GM13976 (cell line): ENCODE measurements around the gene HOXA6.

Experiments used
- DNase-seq: peaks from one replicate; pipeline ENCODE4 v3.0.0; 2012; ENCODE audit warnings: low spot score
- CTCF ChIP-seq: IDR thresholded peaks from 2 replicates; pipeline ENCODE4 v1.5.1; 2012; ENCODE audit warnings: borderline replicate concordance, mild to moderate bottlenecking; ENCODE audit not compliant: insufficient read depth; ENCODE audit errors: extremely low read depth, missing control alignments, control extremely low read depth
- in situ Hi-C: fragments of 300-500 bp; cut with MboI; formaldehyde crosslinking; loops from one replicate; pipeline ENCODE4 v1.12.0; 2022; ENCODE audit warnings: low sequenced_read_pairs, mixed read lengths, inconsistent platforms; ENCODE audit not compliant: unreplicated experiment

The HOXA6 gene

GRCh38 chr7:27128776-27129728 lies 18.5 kb downstream of the HOXA6 start:
- DNase-seq = no peak
- in situ Hi-C loops = no loop called here
- TF ChIP-seq CTCF = no peak

GRCh38 chr7:27128034-27128433 lies 19.5 kb downstream of the HOXA6 start:
- DNase-seq = no peak
- in situ Hi-C loops = no loop called here

GRCh38 chr7:27126596-27127327 lies 20.8 kb downstream of the HOXA6 start:
- in situ Hi-C loops = no loop called here
- no peak for TF ChIP-seq CTCF
- DNase-seq = no peak

More at GRCh38 chr7:27128034-27128433, 19.5 kb downstream of the HOXA6 start:
- no peak for TF ChIP-seq CTCF

- no peak for DNase-seq
- in situ Hi-C loops = no loop called here
Observed at GRCh38 chr7:27125986-27126394, 21.6 kb downstream of the HOXA6 start.

GRCh38 chr7:27124902-27125689 lies 22.5 kb downstream of the HOXA6 start:
- TF ChIP-seq CTCF = no peak
- in situ Hi-C loops = no loop called here
- no peak for DNase-seq

More at GRCh38 chr7:27125986-27126394, 21.6 kb downstream of the HOXA6 start:
- no peak for TF ChIP-seq CTCF

- in situ Hi-C loops = no loop called here
- DNase-seq = no peak
Observed at GRCh38 chr7:27124096-27124901, 23.3 kb downstream of the HOXA6 start.

More at GRCh38 chr7:27124096-27124901, 23.3 kb downstream of the HOXA6 start:
- TF ChIP-seq CTCF = no peak
